WTC11 (cell line): Measurements from ENCODE around the gene THSD4.

Experiments used
- ATF2 ChIP-seq: sonication (generic); formaldehyde crosslinking; IDR thresholded peaks from 2 replicates; pipeline ENCODE4 v1.8.1; 2022; ENCODE audit warnings: low read depth, missing genetic modification reagents, borderline replicate concordance
- CTCF ChIP-seq: fragments of 200-600 bp; IDR thresholded peaks from 2 replicates; pipeline ENCODE4 v1.8.0; 2022; ENCODE audit warnings: antibody characterized with exemption
- KAT7 ChIP-seq: sonication (generic); formaldehyde crosslinking; IDR thresholded peaks from 2 replicates; pipeline ENCODE4 v1.8.1; 2023; ENCODE audit warnings: missing genetic modification reagents, mild to moderate bottlenecking, borderline replicate concordance
- NFYB ChIP-seq: sonication (generic); formaldehyde crosslinking; conservative IDR thresholded peaks from 2 replicates; pipeline ENCODE4 v1.8.0; 2022; ENCODE audit warnings: low read depth, missing genetic modification reagents

- TF ChIP-seq ATF2 (CRISPR knock-in tag): no peak
- no peak for TF ChIP-seq CTCF
- no peak for TF ChIP-seq NFYB
- no peak for TF ChIP-seq KAT7 (CRISPR knock-in tag)
Measured at GRCh38 chr15:71431343-71432336, 316.4 kb downstream of the THSD4 start.
